Measurements from ENCODE around the gene IST1.

The IST1 gene

DNA sequence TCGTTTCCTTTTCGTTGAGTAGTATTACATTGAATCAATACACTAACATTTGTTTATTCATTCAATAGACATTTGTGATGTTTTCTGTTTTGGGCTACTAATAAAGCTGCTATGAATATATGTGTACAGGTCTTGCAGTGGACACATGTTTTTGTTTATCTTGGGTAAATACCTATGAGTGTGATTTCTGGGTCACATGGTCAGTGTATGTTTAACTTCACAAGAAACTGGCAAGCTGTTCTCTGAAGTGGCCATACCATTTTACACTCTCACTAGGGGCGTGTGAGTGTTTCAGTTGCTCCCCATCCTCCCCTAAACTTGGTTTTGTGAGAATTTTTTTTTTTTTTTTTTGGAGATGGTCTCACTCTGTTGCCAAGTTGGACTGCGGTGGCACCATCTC lies 69.9 kb downstream of the IST1 start:
- no peak for DNase-seq (ENCODE audit: low read depth)

- no peak for DNase-seq (ENCODE audit: low read depth)
Observed at GRCh38 chr16:71966932-71967331, 71.6 kb downstream of the IST1 start.

GRCh38 chr16:71969353-71969752 lies 74.0 kb downstream of the IST1 start:
- DNase-seq (ENCODE audit: low read depth): no peak

DNA sequence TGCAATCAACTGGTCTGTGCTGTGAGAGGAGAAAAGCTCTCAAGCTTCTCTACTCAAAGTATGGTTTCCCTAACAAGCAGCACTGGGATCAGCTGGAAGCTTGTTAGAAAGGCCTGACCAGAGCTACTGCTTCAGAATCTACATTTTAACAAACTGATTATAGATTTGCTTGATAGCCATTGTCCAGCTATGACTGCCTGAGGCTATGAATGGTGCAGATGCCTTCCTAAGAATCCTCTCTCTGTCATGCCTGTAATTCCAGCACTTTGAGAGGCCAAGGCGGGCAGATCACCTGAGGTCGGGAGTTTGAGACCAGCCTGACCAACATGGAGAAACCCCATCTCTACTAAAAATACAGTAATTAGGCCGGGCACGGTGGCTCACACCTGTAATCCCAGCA lies 76.2 kb downstream of the IST1 start:
- no peak for DNase-seq (ENCODE audit: low read depth)

GRCh38 chr16:71972356-71972755 lies 77.0 kb downstream of the IST1 start:
- no peak for DNase-seq (ENCODE audit: low read depth)

GRCh38 chr16:71973001-71973400 lies 77.7 kb downstream of the IST1 start:
- no peak for DNase-seq (ENCODE audit: low read depth)

GRCh38 chr16:71974068-71974818 lies 78.9 kb downstream of the IST1 start:
- DNase-seq (ENCODE audit: low read depth): no peak
